ENCODE results near the gene EMC7.

Gene EMC7

GRCh38 chr15:34128898-34129297 lies 27.2 kb upstream of the EMC7 start:
- Histone ChIP-seq H3K79me1 (replicated peaks; ENCODE audit: low read length, poor library complexity, severe bottlenecking) (no peaks in the 10 kb centered on the region), H2AFZ (ENCODE audit: low read depth, low read length) (no peak overlapping the region), H3K18ac (ENCODE audit: low read depth in 1 of 2, low read length in 2 of 2) (no peak overlapping the region), H3K4ac (ENCODE audit: low read depth in 1 of 2, low read length in 2 of 2) (no peak overlapping the region), H3K36me3 (ENCODE audit: control insufficient read depth in 1 of 2, insufficient read depth in 2 of 2, low read depth in 1 of 2, low read length in 2 of 2) (peaks cover 0 to 15% of the 10 kb centered on the region in 2 experiments), H2BK12ac (ENCODE audit: low read length in 2 of 2) (no peak overlapping the region), H4K8ac (ENCODE audit: low read length) (no peak overlapping the region), H2AK5ac (ENCODE audit: low read length, severe bottlenecking) (no peak overlapping the region), H3K4me1 (ENCODE audit: control insufficient read depth, insufficient read depth, low read depth, low read length) (no peaks in the 10 kb centered on the region), H3K9ac (ENCODE audit: low read length) (no peak overlapping the region), H4K91ac (ENCODE audit: low read length) (no peak overlapping the region), H3K27ac (ENCODE audit: low read length, poor library complexity, severe bottlenecking) (no peak overlapping the region), H2BK15ac (ENCODE audit: low read depth, poor library complexity, severe bottlenecking) (no peak overlapping the region), H2BK120ac (ENCODE audit: low read depth, low read length) (no peak overlapping the region), H3K9me3 (ENCODE audit: control insufficient read depth, low read length) (no peaks in the 10 kb centered on the region), H3K27me3 (ENCODE audit: control insufficient read depth in 1 of 2, insufficient read depth in 1 of 2, low read length in 2 of 2) (no peaks in the 10 kb centered on the region), H2BK5ac (ENCODE audit: low read depth, low read length, poor library complexity, severe bottlenecking) (no peak overlapping the region), H3K14ac (ENCODE audit: low read length in 2 of 2) (no peak overlapping the region), H3K23ac (ENCODE audit: low read length in 2 of 2) (no peak overlapping the region), H3K4me3 (ENCODE audit: insufficient read depth in 1 of 2, low read depth in 1 of 2, low read length in 2 of 2) (no peak overlapping the region), H3K4me2 (ENCODE audit: low read length, poor library complexity, severe bottlenecking) (no peak overlapping the region)
- WGBS: 50% methylated on average over 2 of the region's 2 CpGs
- no peak for DNase-seq

GRCh38 chr15:34126522-34126921 lies 24.9 kb upstream of the EMC7 start:
- H2BK5ac ChIP-seq (ENCODE audit: low read depth, low read length, poor library complexity, severe bottlenecking): no peak overlapping the region
- H2AK5ac ChIP-seq (ENCODE audit: low read length, severe bottlenecking): no peak overlapping the region
- no peak overlapping the region for H3K4me3 ChIP-seq (ENCODE audit: insufficient read depth in 1 of 2, low read depth in 1 of 2, low read length in 2 of 2)
- no peaks in the 10 kb centered on the region for H3K79me1 ChIP-seq (replicated peaks; ENCODE audit: low read length, poor library complexity, severe bottlenecking)
- no peak overlapping the region for H4K91ac ChIP-seq (ENCODE audit: low read length)
- peaks cover 0 to under 1% of the 10 kb centered on the region in 2 experiments for H3K36me3 ChIP-seq (ENCODE audit: control insufficient read depth in 1 of 2, insufficient read depth in 2 of 2, low read depth in 1 of 2, low read length in 2 of 2)
- H3K18ac ChIP-seq (ENCODE audit: low read depth in 1 of 2, low read length in 2 of 2): no peak overlapping the region
- no peak for DNase-seq
- H3K27ac ChIP-seq (ENCODE audit: low read length, poor library complexity, severe bottlenecking): no peak overlapping the region
- H3K14ac ChIP-seq (ENCODE audit: low read length in 2 of 2): no peak overlapping the region
- H2AFZ ChIP-seq (ENCODE audit: low read depth, low read length): no peak overlapping the region
- H3K9ac ChIP-seq (ENCODE audit: low read length): no peak overlapping the region
- H3K9me3 ChIP-seq (ENCODE audit: control insufficient read depth, low read length): no peaks in the 10 kb centered on the region
- no peak overlapping the region for H3K23ac ChIP-seq (ENCODE audit: low read length in 2 of 2)
- H3K4me1 ChIP-seq (ENCODE audit: control insufficient read depth, insufficient read depth, low read depth, low read length): no peaks in the 10 kb centered on the region
- no peak overlapping the region for H2BK120ac ChIP-seq (ENCODE audit: low read depth, low read length)
- no peak overlapping the region for H2BK12ac ChIP-seq (ENCODE audit: low read length in 2 of 2)
- no peak overlapping the region for H3K4ac ChIP-seq (ENCODE audit: low read depth in 1 of 2, low read length in 2 of 2)
- H3K4me2 ChIP-seq (ENCODE audit: low read length, poor library complexity, severe bottlenecking): no peak overlapping the region
- H3K27me3 ChIP-seq (ENCODE audit: control insufficient read depth in 1 of 2, insufficient read depth in 1 of 2, low read length in 2 of 2): no peaks in the 10 kb centered on the region
- no peak overlapping the region for H4K8ac ChIP-seq (ENCODE audit: low read length)
- no peak overlapping the region for H2BK15ac ChIP-seq (ENCODE audit: low read depth, poor library complexity, severe bottlenecking)

- H2AFZ ChIP-seq (ENCODE audit: low read depth, low read length): no peak overlapping the region
- no CpG with 5 or more reads among the region's 1 CpG for WGBS
- no peak overlapping the region for H3K14ac ChIP-seq (ENCODE audit: low read length in 2 of 2)
- no peak overlapping the region for H3K4me3 ChIP-seq (ENCODE audit: insufficient read depth in 1 of 2, low read depth in 1 of 2, low read length in 2 of 2)
- no peaks in the 10 kb centered on the region for H3K4me1 ChIP-seq (ENCODE audit: control insufficient read depth, insufficient read depth, low read depth, low read length)
- H3K36me3 ChIP-seq (ENCODE audit: control insufficient read depth in 1 of 2, insufficient read depth in 2 of 2, low read depth in 1 of 2, low read length in 2 of 2): no peaks in the 10 kb centered on the region
- no peak overlapping the region for H3K27ac ChIP-seq (ENCODE audit: low read length, poor library complexity, severe bottlenecking)
- H2BK15ac ChIP-seq (ENCODE audit: low read depth, poor library complexity, severe bottlenecking): no peak overlapping the region
- H4K91ac ChIP-seq (ENCODE audit: low read length): no peak overlapping the region
- no peak overlapping the region for H3K4ac ChIP-seq (ENCODE audit: low read depth in 1 of 2, low read length in 2 of 2)
- H3K18ac ChIP-seq (ENCODE audit: low read depth in 1 of 2, low read length in 2 of 2): no peak overlapping the region
- H3K9ac ChIP-seq (ENCODE audit: low read length): no peak overlapping the region
- DNase-seq: peak; percentile 28
- H2BK120ac ChIP-seq (ENCODE audit: low read depth, low read length): no peak overlapping the region
- H3K23ac ChIP-seq (ENCODE audit: low read length in 2 of 2): no peak overlapping the region
- no peaks in the 10 kb centered on the region for H3K9me3 ChIP-seq (ENCODE audit: control insufficient read depth, low read length)
- H2BK12ac ChIP-seq (ENCODE audit: low read length in 2 of 2): no peak overlapping the region
- no peaks in the 10 kb centered on the region for H3K27me3 ChIP-seq (ENCODE audit: control insufficient read depth in 1 of 2, insufficient read depth in 1 of 2, low read length in 2 of 2)
- no peaks in the 10 kb centered on the region for H3K79me1 ChIP-seq (replicated peaks; ENCODE audit: low read length, poor library complexity, severe bottlenecking)
- H2BK5ac ChIP-seq (ENCODE audit: low read depth, low read length, poor library complexity, severe bottlenecking): no peak overlapping the region
- no peak overlapping the region for H3K4me2 ChIP-seq (ENCODE audit: low read length, poor library complexity, severe bottlenecking)
- H4K8ac ChIP-seq (ENCODE audit: low read length): no peak overlapping the region
- H2AK5ac ChIP-seq (ENCODE audit: low read length, severe bottlenecking): no peak overlapping the region
Observed at GRCh38 chr15:34125945-34126344, 24.3 kb upstream of the EMC7 start.

- Histone ChIP-seq H2BK12ac (ENCODE audit: low read length in 2 of 2) (no peak overlapping the region), H3K4ac (ENCODE audit: low read depth in 1 of 2, low read length in 2 of 2) (no peak overlapping the region), H3K4me1 (ENCODE audit: control insufficient read depth, insufficient read depth, low read depth, low read length) (no peaks in the 10 kb centered on the region), H3K27ac (ENCODE audit: low read length, poor library complexity, severe bottlenecking) (no peak overlapping the region), H3K23ac (ENCODE audit: low read length in 2 of 2) (no peak overlapping the region), H2BK5ac (ENCODE audit: low read depth, low read length, poor library complexity, severe bottlenecking) (no peak overlapping the region), H2AFZ (ENCODE audit: low read depth, low read length) (no peak overlapping the region), H3K4me2 (ENCODE audit: low read length, poor library complexity, severe bottlenecking) (no peak overlapping the region), H4K91ac (ENCODE audit: low read length) (no peak overlapping the region), H4K8ac (ENCODE audit: low read length) (no peak overlapping the region), H3K9me3 (ENCODE audit: control insufficient read depth, low read length) (no peaks in the 10 kb centered on the region), H3K14ac (ENCODE audit: low read length in 2 of 2) (no peak overlapping the region), H3K4me3 (ENCODE audit: insufficient read depth in 1 of 2, low read depth in 1 of 2, low read length in 2 of 2) (no peak overlapping the region), H2BK15ac (ENCODE audit: low read depth, poor library complexity, severe bottlenecking) (no peak overlapping the region), H3K18ac (ENCODE audit: low read depth in 1 of 2, low read length in 2 of 2) (peak overlapping the region in 1 of 2 experiments; percentile 4), H2BK120ac (ENCODE audit: low read depth, low read length) (no peak overlapping the region), H3K9ac (ENCODE audit: low read length) (no peak overlapping the region), H2AK5ac (ENCODE audit: low read length, severe bottlenecking) (no peak overlapping the region), H3K36me3 (ENCODE audit: control insufficient read depth in 1 of 2, insufficient read depth in 2 of 2, low read depth in 1 of 2, low read length in 2 of 2) (no peaks in the 10 kb centered on the region), H3K27me3 (ENCODE audit: control insufficient read depth in 1 of 2, insufficient read depth in 1 of 2, low read length in 2 of 2) (no peaks in the 10 kb centered on the region), H3K79me1 (replicated peaks; ENCODE audit: low read length, poor library complexity, severe bottlenecking) (no peaks in the 10 kb centered on the region)
- DNase-seq: no peak
- WGBS: 92% methylated on average over 2 of the region's 4 CpGs
Observed at GRCh38 chr15:34124651-34125050, 23.0 kb upstream of the EMC7 start.

Measured in mesenchymal stem cell (in vitro differentiated cells and primary cell).